Pancreas (tissue), 10 donors: ENCODE results near the gene EFNA5. TPM values are rescaled to one million over a fixed set of nuclear protein-coding genes. Genes with fewer than 3 reads are reported as not detected.

ENCODE experiments used
- ATAC-seq, 4 donors: fragments of 200-7000 bp; cut with Tn5 transposase; one replicate each; pipeline versions ENCODE4 v1.8.0 to v1.9.1; 2020; ENCODE audit warnings: mild to moderate bottlenecking in 4 of 4, moderate library complexity in 4 of 4
- DNase-seq, 6 donors: peaks; one replicate each; pipeline ENCODE4 v3.0.0-alpha.2; 2020
- FAIRE-seq: peaks from 2 replicates; lab custom pipeline; 2012; peaks lifted over from hg19 to GRCh38; lab: Jason Lieb, UNC
- H3K27ac ChIP-seq, 4 donors: fragments of 200-600 bp; sonication (generic); 1 replicate in 3 of 4; 2 replicates in 1 of 4; pipeline versions ENCODE4 v1.5.0 to v1.8.0; 2020
- H3K27me3 ChIP-seq, 4 donors: fragments of 200-600 bp; one replicate each; pipeline ENCODE4 v1.8.0; 2021
- H3K36me3 ChIP-seq, 3 donors: fragments of 200-600 bp; sonication (generic) in 1 of 3; one replicate each; pipeline versions ENCODE4 v1.5.0 to v1.8.0; 2020 to 2021
- H3K4me1 ChIP-seq, 3 donors: fragments of 200-600 bp; one replicate each; pipeline ENCODE4 v1.8.0; 2021
- H3K4me3 ChIP-seq, 4 donors: fragments of 200-600 bp; sonication (generic) in 2 of 4; one replicate each; pipeline versions ENCODE4 v1.5.0 to v1.8.0; 2020 to 2021
- H3K9me3 ChIP-seq, 4 donors: fragments of 200-600 bp; one replicate each; pipeline ENCODE4 v1.8.0; 2021
- WGBS, 2 donors: extraction: QIAGEN DNeasy Blood & Tissue Kit; methylation state at CpG; one replicate each; pipeline ENCODE4 v1.1.7; 2013; 5-methylcytosine and 5-hydroxymethylcytosine counted together
- intact Hi-C, 3 donors: fragments of 100-400 bp; cut with DNase I; formaldehyde crosslinking; loops; one replicate each; pipeline versions ENCODE4 v1.11.1 to v1.14.2; 2022
- polyA plus RNA-seq, 2 donors: library from polyadenylated mRNA; stranded (reverse); fragments of 200-250 nt; gene quantifications; one replicate each; pipeline ENCODE4 v1.2.3, GENCODE V29; 2013
- total RNA-seq, 6 donors: library from RNA; stranded (reverse); fragmentation: NEBNext Ultra II Directional in 4 of 6; extraction: Animal tissue kit (Norgen Biotek cat#: 25700) in 4 of 6; gene quantifications; one replicate each; pipeline versions ENCODE4 v1.2.1 to v1.2.4, GENCODE V29; 2021 to 2023
- TF ChIP-seq, protein P1 (sequence below), 4 donors: fragments of 200-600 bp; sonication (generic) in 3 of 4; IDR thresholded peaks; one replicate each; pipeline versions ENCODE4 v1.5.0 to v1.8.0; 2021; ENCODE audit warnings: antibody characterized with exemption in 4 of 4
- donor health status: healthy with polysubstance abuse.
- donor health status: DM: no; HTN: no; CAD: no; lungs with moderate emphysema.
- donor health status: DM: no; HTN: no; CAD: no.
- donor health status: control.
- donor health status: control.
- donor health status: Bipolar disorder and iron deficiency.
- donor health status: DM: yes; HTN: yes; CAD: no.
- donor health status: DM: no; HTN: no; CAD: no.
- donor health status: DM: no; HTN: no; CAD: no.
- donor health status: DM: yes; HTN: yes; CAD: no.

The EFNA5 gene
- total and polyA plus RNA-seq, 8 donors, result 0.23 to 3.8 (median 2.1) TPM

DNA sequence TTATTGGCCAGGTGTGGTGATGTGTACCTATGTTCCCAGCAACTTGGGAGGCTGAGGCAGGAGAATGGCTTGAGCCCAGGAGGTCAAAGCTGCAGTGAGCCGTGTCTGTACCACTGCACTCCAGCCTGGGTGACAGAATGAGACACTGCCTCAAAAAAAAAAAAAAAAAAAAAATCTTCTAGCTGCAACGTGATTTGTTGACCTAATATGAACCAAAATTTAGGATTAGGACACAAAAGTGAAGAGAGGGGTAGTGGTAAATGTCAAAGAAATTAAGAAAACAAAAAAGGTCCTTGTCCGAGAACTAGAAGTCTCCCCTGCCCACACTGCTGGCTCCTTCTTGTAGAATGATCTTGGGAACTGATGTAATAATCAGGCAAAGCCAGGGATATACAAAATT, 272.0 kb downstream of the EFNA5 start:
- FAIRE-seq (no peak), DNase-seq (no peak), ATAC-seq (no peak)
- no peaks in the 10 kb centered on the region for H3K4me1 ChIP-seq
- no peak overlapping the region for H3K27ac ChIP-seq
- no peak overlapping the region for H3K4me3 ChIP-seq
- WGBS, 2 donors, result 89 to 91% methylated on average over 3 of the region's 3 CpGs
- H3K9me3 ChIP-seq, result no peaks in the 10 kb centered on the region
- H3K36me3 ChIP-seq, result no peaks in the 10 kb centered on the region
- TF ChIP-seq, protein P1, sequence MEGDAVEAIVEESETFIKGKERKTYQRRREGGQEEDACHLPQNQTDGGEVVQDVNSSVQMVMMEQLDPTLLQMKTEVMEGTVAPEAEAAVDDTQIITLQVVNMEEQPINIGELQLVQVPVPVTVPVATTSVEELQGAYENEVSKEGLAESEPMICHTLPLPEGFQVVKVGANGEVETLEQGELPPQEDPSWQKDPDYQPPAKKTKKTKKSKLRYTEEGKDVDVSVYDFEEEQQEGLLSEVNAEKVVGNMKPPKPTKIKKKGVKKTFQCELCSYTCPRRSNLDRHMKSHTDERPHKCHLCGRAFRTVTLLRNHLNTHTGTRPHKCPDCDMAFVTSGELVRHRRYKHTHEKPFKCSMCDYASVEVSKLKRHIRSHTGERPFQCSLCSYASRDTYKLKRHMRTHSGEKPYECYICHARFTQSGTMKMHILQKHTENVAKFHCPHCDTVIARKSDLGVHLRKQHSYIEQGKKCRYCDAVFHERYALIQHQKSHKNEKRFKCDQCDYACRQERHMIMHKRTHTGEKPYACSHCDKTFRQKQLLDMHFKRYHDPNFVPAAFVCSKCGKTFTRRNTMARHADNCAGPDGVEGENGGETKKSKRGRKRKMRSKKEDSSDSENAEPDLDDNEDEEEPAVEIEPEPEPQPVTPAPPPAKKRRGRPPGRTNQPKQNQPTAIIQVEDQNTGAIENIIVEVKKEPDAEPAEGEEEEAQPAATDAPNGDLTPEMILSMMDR (IDR thresholded peaks at IDR 0.05), result no peak
- intact Hi-C loops, result no loop called here
- H3K27me3 ChIP-seq, result no peaks in the 10 kb centered on the region

DNA sequence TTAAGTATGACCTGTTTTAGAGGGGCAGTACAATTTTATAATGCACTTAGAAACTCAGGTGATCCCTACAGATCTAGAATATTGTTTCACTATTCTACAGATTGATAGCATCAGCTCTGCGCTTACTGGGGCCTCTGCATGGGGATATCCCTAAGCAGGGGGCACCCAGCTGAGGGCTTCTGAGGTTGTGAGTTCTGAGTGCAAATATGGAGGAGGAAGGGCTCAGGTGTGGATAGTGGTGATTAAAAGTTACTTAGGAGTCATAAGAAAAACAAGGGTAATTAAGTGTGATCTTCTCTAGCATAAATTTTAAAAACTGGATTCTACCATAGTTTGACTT, 274.4 kb downstream of the EFNA5 start:
- H3K4me1 ChIP-seq, result no peaks in the 10 kb centered on the region
- H3K27ac ChIP-seq, result no peak overlapping the region
- ATAC-seq (no peak), FAIRE-seq (no peak), DNase-seq (no peak)
- H3K4me3 ChIP-seq, result no peak overlapping the region
- no peaks in the 10 kb centered on the region for H3K9me3 ChIP-seq
- TF ChIP-seq, protein P1 (IDR thresholded peaks at IDR 0.05), result no peak
- intact Hi-C loops, result no loop called here
- H3K27me3 ChIP-seq, result no peaks in the 10 kb centered on the region
- H3K36me3 ChIP-seq, result no peaks in the 10 kb centered on the region
- 89 to 95% methylated on average over 1 of the region's 1 CpG for WGBS, 2 donors

DNA sequence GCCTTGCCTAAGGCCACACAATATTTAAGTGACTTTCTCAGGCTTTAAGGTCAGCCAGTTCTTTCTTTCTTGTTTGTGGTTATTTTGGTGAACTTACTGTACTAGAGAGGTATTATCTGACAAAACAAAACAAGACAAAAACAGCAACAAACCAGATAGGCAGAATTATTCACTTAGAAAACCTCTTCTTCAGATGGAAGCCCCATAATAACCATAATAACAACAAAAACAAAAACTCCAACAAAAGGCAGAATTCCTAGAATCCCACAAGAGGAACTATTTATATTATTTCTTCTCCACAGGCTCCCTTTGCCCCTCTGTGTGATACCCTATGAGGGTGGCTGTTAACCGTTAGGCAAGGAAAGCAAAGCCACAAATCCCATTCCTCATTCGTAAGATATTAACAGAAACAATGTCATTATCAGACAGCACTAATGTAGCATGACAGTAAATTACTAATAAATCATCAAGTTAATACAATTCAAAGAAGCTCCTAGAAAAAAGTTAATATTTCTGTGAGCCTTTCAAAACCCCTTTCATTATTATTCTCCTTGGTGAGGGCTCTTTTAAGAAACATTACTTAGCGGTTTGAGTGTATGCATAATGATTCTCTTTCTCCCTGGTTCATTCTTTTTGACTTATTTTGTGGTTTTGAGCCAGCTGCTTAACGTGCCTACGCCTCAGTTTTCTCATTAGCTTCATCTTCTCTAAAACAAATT, 274.9 kb downstream of the EFNA5 start:
- H3K27me3 ChIP-seq, result no peaks in the 10 kb centered on the region
- 73 to 80% methylated on average over 5 of the region's 5 CpGs for WGBS, 2 donors
- TF ChIP-seq, protein P1 (IDR thresholded peaks at IDR 0.05), result no peak
- ATAC-seq (no peak), DNase-seq (no peak), FAIRE-seq (no peak)
- intact Hi-C loops, result no loop called here
- no peaks in the 10 kb centered on the region for H3K9me3 ChIP-seq
- H3K36me3 ChIP-seq, result no peaks in the 10 kb centered on the region
- no peaks in the 10 kb centered on the region for H3K4me1 ChIP-seq
- H3K4me3 ChIP-seq, result no peak overlapping the region
- H3K27ac ChIP-seq, result no peak overlapping the region

DNA sequence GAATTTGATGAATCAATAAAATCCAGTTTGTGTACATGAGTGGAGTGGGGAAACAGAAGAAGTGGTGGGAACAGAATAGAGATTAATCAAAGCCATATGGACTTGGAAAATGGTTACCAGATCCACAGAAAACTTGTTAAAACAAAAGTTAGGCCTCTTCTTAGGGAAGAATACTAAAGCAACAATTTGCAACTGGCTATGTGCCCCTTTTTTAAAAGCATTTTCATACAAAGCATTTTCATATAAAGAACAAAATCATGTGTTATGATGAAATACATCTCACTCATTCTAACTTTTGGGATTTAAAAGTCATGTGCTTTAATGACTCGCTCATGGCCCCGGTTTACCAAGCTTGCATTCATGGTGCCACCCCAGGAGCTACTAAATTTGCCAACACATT, 276.9 kb downstream of the EFNA5 start:
- no peaks in the 10 kb centered on the region for H3K27me3 ChIP-seq
- no peak overlapping the region for H3K4me3 ChIP-seq
- FAIRE-seq (no peak), ATAC-seq (no peak), DNase-seq (no peak)
- peaks cover 0 to 5% (median 3%) of the 10 kb centered on the region in 3 donors for H3K4me1 ChIP-seq
- intact Hi-C loops, result no loop called here
- 88 to 93% methylated on average over 2 of the region's 2 CpGs for WGBS, 2 donors
- TF ChIP-seq, protein P1 (IDR thresholded peaks at IDR 0.05), result no peak
- no peaks in the 10 kb centered on the region for H3K9me3 ChIP-seq
- H3K27ac ChIP-seq, result no peak overlapping the region
- H3K36me3 ChIP-seq, result no peaks in the 10 kb centered on the region

DNA sequence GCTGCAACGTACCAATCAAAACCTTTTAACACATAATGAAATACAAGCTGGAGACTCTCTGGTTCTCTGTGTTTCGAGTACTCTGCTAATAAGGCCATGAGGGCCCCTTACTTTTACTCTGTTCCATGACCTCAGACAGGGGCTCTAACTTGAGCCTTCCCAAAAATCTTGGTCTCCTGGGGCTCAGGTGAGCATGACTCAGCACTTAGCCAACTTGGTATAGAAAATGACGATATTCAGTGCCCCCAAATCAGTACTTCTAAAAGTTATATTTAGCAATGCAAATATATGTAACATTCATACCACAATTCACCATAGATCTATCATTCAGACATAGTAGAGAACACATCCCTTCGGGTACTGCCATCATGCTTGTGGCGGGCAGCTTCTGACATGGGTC, 278.9 kb downstream of the EFNA5 start:
- Histone ChIP-seq H3K4me3 (no peak overlapping the region), H3K27me3 (no peaks in the 10 kb centered on the region), H3K9me3 (no peaks in the 10 kb centered on the region), H3K4me1 (peaks cover 0 to 20% (median 3%) of the 10 kb centered on the region in 3 donors), H3K27ac (no peak overlapping the region), H3K36me3 (no peaks in the 10 kb centered on the region)
- TF ChIP-seq, protein P1 (IDR thresholded peaks at IDR 0.05), result no peak
- 90 to 91% methylated on average over 5 of the region's 5 CpGs for WGBS, 2 donors
- FAIRE-seq (no peak), ATAC-seq (no peak), DNase-seq (no peak)
- intact Hi-C loops, result no loop called here
